Upper lobe of left lung (tissue), 6 donors: Measurements from ENCODE around the gene PAX2. TPM values are rescaled to one million over a fixed set of nuclear protein-coding genes. Genes with fewer than 3 reads are reported as not detected.

Experiments used
- ATAC-seq, 2 donors: fragments of 200-7000 bp; cut with Tn5 transposase; one replicate each; pipeline ENCODE4 v1.9.1; 2022; ENCODE audit warnings: mild to moderate bottlenecking in 2 of 2, moderate library complexity in 2 of 2; ENCODE audit not compliant: low FRiP score in 2 of 2
- DNase-seq, 2 donors: peaks; one replicate each; pipeline ENCODE4 v3.0.0-alpha.2; 2019 to 2020
- H3K27ac ChIP-seq, 4 donors: fragments of 200-600 bp; sonication (generic); one replicate each; pipeline ENCODE4 v1.5.1; 2016 to 2019
- H3K27me3 ChIP-seq, 4 donors: fragments of 200-600 bp; sonication (generic); one replicate each; pipeline ENCODE4 v1.5.1; 2017 to 2019
- H3K36me3 ChIP-seq, 4 donors: fragments of 200-600 bp; sonication (generic); one replicate each; pipeline ENCODE4 v1.5.1; 2016 to 2019
- H3K4me1 ChIP-seq, 4 donors: fragments of 200-600 bp; sonication (generic); one replicate each; pipeline ENCODE4 v1.5.1; 2018 to 2019
- H3K4me3 ChIP-seq, 4 donors: fragments of 200-600 bp; sonication (generic); one replicate each; pipeline ENCODE4 v1.5.1; 2017 to 2019; ENCODE audit warnings: mild to moderate bottlenecking in 2 of 4, moderate library complexity in 1 of 4
- H3K9me3 ChIP-seq, 4 donors: fragments of 200-600 bp; sonication (generic); one replicate each; pipeline ENCODE4 v1.5.1; 2018 to 2019
- EP300 ChIP-seq, 4 donors: sonication (generic); formaldehyde crosslinking; IDR thresholded peaks; one replicate each; pipeline ENCODE4 v1.5.1; 2017; ENCODE audit warnings: antibody characterized with exemption in 4 of 4, control low read depth in 2 of 4
- POLR2A ChIP-seq, 4 donors: fragments of 450-650 bp; IDR thresholded peaks; one replicate each; pipeline ENCODE4 v1.5.1; 2016 to 2017; ENCODE audit warnings: antibody characterized with exemption in 4 of 4, mild to moderate bottlenecking in 2 of 4
- POLR2AphosphoS5 ChIP-seq, 2 donors: sonication (generic); formaldehyde crosslinking; IDR thresholded peaks; one replicate each; pipeline ENCODE4 v1.5.1; 2017; ENCODE audit warnings: antibody characterized with exemption in 2 of 2
- WGBS, 2 donors: methylation state at CpG; one replicate each; pipeline ENCODE4 v1.1.5; 2017 to 2018; 5-methylcytosine and 5-hydroxymethylcytosine counted together
- total RNA-seq, 6 donors: library from RNA; depleted of rRNA in 4 of 6; stranded (reverse); fragments of >200 nt in 4 of 6; gene quantifications; one replicate each; pipeline versions ENCODE4 v1.1.0 to v1.2.1, GENCODE V29; 2016 to 2021
- TF ChIP-seq, protein P1 (sequence below), 6 experiments: fragments of 450-650 bp in 4 of 6; fragments of 200-600 bp in 2 of 6; sonication (generic) in 2 of 6; IDR thresholded peaks; one replicate each; pipeline ENCODE4 v1.5.1; 2016 to 2019; ENCODE audit warnings: antibody characterized with exemption in 6 of 6
- donor health status: DM: no; HTN: no; CAD: no; lungs with moderate emphysema.
- donor health status: DM: no; HTN: yes; CAD: no; lungs with severe emphysema.

The PAX2 gene
- total RNA-seq, 6 donors from 2014 or later: 0.07 TPM; not detected in 5

DNA sequence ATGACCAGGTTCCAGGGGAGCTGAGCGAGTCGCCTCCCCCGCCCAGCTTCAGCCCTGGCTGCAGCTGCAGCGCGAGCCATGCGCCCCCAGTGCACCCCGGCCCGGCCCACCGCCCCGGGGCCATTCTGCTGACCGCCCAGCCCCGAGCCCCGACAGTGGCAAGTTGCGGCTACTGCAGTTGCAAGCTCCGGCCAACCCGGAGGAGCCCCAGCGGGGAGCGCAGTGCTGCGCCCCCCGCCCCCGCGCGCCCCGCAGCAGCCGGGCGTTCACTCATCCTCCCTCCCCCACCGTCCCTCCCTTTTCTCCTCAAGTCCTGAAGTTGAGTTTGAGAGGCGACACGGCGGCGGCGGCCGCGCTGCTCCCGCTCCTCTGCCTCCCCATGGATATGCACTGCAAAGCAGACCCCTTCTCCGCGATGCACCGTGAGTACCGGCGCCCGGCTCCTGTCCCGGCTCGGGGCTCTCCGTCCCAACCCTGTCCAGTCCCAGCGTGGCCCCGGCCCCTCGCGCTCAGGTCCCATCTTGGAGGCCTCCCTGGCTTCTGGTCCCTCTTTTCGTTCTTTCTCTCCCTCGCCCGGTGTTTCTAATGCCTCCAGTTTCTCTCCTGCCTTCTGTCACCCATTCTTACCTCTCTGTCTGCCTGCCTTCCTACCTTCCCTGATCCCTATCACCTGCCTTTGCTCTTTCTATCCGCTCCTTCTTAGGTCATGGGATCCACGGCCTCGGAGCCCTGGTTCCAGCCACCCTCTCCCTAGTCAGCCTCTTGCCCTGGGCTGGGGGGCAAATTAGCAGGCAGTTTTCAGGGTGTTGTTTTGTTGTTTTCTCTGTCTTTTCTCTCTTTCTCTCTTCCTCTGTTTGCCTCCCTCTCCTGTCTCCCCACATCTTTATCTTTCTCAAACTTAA, 751 bp downstream of the PAX2 start:
- DNase-seq (peak in 1 of 2 donors; percentile 85), ATAC-seq (no peak)
- TF ChIP-seq EP300 (IDR thresholded peaks at IDR 0.05): no peak
- no peak for TF ChIP-seq POLR2A (IDR thresholded peaks at IDR 0.05)
- TF ChIP-seq POLR2AphosphoS5 (IDR thresholded peaks at IDR 0.05): no peak
- TF ChIP-seq, protein P1, sequence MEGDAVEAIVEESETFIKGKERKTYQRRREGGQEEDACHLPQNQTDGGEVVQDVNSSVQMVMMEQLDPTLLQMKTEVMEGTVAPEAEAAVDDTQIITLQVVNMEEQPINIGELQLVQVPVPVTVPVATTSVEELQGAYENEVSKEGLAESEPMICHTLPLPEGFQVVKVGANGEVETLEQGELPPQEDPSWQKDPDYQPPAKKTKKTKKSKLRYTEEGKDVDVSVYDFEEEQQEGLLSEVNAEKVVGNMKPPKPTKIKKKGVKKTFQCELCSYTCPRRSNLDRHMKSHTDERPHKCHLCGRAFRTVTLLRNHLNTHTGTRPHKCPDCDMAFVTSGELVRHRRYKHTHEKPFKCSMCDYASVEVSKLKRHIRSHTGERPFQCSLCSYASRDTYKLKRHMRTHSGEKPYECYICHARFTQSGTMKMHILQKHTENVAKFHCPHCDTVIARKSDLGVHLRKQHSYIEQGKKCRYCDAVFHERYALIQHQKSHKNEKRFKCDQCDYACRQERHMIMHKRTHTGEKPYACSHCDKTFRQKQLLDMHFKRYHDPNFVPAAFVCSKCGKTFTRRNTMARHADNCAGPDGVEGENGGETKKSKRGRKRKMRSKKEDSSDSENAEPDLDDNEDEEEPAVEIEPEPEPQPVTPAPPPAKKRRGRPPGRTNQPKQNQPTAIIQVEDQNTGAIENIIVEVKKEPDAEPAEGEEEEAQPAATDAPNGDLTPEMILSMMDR (IDR thresholded peaks at IDR 0.05): no peak
- WGBS, 2 donors: 1 to 3% methylated on average over 15 to 22 of the region's 54 CpGs
- Histone ChIP-seq H3K36me3 (no peaks in the 10 kb centered on the region), H3K9me3 (no peaks in the 10 kb centered on the region), H3K4me3 (peak overlapping the region in 3 of 4 donors; percentile 18 to 39 (median 30)), H3K4me1 (peaks cover 35 to 65% (median 47%) of the 10 kb centered on the region in 4 donors), H3K27ac (no peak overlapping the region), H3K27me3 (peaks cover 5 to 94% (median 63%) of the 10 kb centered on the region in 4 donors)

DNA sequence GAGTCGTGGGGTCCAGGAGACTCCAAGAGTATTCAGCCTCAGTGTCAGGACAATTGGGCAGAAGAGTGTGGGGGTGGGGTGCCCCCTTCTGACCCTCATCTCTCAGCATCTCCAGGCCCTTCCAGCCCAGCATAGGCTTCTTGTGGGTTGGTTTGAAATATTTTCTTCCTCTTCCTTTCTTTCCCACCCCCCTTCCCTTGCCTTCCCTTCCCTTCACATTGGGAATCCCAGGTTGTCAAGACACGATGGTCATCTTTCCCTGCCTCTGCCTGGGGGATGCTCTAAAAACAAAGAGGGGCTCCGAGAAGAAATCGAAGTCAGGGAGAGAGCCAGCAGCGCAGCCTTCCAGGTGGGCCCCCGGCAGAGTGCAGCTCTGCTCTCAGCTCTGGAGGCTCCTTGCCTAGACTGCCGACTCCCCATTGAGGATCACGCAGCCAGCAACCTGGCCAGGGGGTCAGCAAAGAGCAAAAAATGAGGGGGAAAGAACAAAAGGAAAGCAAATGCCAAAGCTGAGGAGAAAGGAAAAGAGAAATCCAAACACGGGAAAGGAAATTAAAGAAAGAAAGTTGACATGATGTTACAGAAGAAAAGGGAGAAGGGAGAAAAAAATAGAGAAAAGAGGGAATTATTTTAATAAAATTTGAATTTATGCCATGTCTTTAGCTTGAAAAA, 1.5 kb downstream of the PAX2 start:
- Histone ChIP-seq H3K4me1 (peaks cover 35 to 62% (median 45%) of the 10 kb centered on the region in 4 donors), H3K27ac (no peak overlapping the region), H3K27me3 (peaks cover 5 to 93% (median 61%) of the 10 kb centered on the region in 4 donors), H3K9me3 (no peaks in the 10 kb centered on the region), H3K36me3 (no peaks in the 10 kb centered on the region), H3K4me3 (no peak overlapping the region)
- WGBS, 2 donors: 4 to 8% methylated on average over 9 of the region's 9 CpGs
- ATAC-seq: no peak
- DNase-seq: no peak
- no peak for TF ChIP-seq EP300 (IDR thresholded peaks at IDR 0.05)
- TF ChIP-seq POLR2A (IDR thresholded peaks at IDR 0.05): no peak
- TF ChIP-seq, protein P1 (IDR thresholded peaks at IDR 0.05): no peak
- TF ChIP-seq POLR2AphosphoS5 (IDR thresholded peaks at IDR 0.05): no peak

DNA sequence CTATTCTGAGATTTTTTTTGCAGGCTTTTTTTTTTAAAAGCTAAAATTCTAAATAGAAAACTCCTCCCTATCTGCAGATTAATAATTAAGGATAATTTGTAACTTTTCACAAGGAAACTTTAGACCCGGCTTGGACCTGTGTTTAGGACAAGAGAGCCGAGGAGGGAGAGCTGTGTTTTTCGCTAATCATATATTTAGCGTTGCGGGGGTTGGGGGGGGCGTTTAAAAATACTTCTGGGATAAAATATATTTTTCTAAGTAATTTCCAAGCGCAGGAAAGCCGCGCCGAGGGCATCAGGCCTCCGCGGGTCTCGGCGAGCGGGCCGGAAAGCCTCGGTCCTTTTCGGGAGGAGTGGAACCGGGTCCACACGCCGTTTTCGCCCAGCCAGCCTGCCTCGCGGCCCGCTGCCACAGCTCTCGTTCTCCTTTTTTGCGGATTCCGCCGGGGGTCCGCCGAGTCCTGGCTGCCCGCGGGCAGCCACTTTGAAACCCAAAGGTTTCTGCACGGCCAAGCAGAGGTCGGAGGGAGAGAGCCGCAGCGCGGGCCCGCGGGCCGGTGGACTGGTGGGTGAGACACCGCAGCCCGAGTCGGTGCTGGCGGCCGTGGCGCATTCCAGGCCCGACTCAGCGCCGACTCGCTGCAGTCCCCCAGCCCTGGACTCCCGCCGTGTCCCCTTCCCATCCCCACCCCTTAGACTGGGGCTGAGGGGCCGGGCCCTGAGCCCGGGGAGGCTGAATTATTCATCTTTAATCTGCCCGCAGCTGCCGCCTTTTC, 2.3 kb downstream of the PAX2 start:
- Histone ChIP-seq H3K9me3 (no peaks in the 10 kb centered on the region), H3K4me3 (no peak overlapping the region), H3K4me1 (peaks cover 35 to 56% (median 44%) of the 10 kb centered on the region in 4 donors), H3K27ac (no peak overlapping the region), H3K27me3 (peaks cover 5 to 86% (median 55%) of the 10 kb centered on the region in 4 donors), H3K36me3 (no peaks in the 10 kb centered on the region)
- no peak for TF ChIP-seq EP300 (IDR thresholded peaks at IDR 0.05)
- TF ChIP-seq POLR2A (IDR thresholded peaks at IDR 0.05): no peak
- TF ChIP-seq, protein P1 (IDR thresholded peaks at IDR 0.05): no peak
- no peak for TF ChIP-seq POLR2AphosphoS5 (IDR thresholded peaks at IDR 0.05)
- ATAC-seq (no peak), DNase-seq (peak in 1 of 2 donors; percentile 86)
- 3 to 7% methylated on average over 37 to 57 of the region's 57 CpGs for WGBS, 2 donors

- no peaks in the 10 kb centered on the region for H3K36me3 ChIP-seq
- H3K27ac ChIP-seq: no peak overlapping the region
- H3K27me3 ChIP-seq: peaks cover 5 to 80% (median 52%) of the 10 kb centered on the region in 4 donors
- ATAC-seq: no peak
- H3K4me1 ChIP-seq: peaks cover 35 to 50% (median 42%) of the 10 kb centered on the region in 4 donors
- no peak for TF ChIP-seq EP300 (IDR thresholded peaks at IDR 0.05)
- TF ChIP-seq, protein P1 (IDR thresholded peaks at IDR 0.05): no peak
- peak in 1 of 2 donors; percentile 76 for DNase-seq
- no peak overlapping the region for H3K4me3 ChIP-seq
- 3 to 4% methylated on average over 38 to 55 of the region's 56 CpGs for WGBS, 2 donors
- no peaks in the 10 kb centered on the region for H3K9me3 ChIP-seq
Observed at GRCh38 chr10:100748231-100749058, 3.1 kb downstream of the PAX2 start.
